NOMO-1 treated with DMSO at 0.1 percent for 48 hours (cell line): ENCODE data around the gene DNAH2.
A peak's percentile ranks its signal among the peaks of the same experiment; 100 is the strongest.

Experiments
- DNase-seq: peaks from one replicate; lab custom pipeline; 2025; ENCODE audit not compliant: unreplicated experiment; lab: John Stamatoyannopoulos, UW

Gene DNAH2

DNA sequence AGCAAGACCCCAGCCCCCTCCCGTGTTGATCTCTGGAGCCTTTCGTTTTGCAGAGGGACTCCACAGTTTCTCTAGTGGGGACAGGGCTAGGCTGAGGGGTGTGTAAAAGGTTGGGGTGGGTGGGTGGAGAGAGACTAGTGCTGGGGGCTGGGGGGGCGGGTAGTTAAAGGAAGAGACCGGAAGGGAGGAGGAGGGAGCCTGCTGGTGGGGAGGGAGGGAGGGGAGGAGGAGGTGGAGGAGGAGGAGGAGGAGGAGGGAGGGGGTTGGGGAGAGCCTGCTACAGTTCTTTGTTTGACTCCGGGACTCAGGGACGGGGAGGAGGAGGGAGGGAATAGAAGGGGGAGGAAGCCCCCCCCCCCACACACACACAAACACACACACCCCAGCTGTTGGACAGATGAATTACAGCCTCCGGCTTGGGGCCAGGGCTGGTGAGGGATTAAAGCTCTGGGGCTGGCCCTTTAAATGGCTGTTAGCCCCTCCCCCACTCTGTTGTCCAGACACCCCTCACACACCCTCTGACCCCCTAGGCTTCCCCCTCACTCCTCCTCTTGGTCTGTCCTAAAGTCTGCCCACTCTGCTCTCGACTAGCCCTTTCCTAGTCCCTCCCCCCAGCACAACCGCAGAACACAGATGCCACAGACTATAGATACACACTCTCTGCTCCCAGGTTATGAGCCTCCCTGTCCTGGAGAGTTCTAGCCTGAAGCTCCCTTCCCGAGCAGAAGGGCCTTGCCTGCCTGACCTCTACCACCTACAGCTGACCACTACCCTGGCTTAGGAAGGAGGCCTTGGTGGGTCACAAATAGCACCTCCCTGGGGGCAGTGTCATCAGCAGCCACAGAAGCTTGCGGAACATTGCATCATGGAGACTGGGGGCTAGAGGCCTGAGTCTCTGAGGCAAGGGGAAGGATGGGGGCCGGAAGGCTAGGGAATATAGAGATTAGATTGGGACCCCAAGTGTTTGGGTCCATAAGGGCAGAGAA, 120.8 kb downstream of the DNAH2 start:
- peak; percentile 78 for DNase-seq

DNA sequence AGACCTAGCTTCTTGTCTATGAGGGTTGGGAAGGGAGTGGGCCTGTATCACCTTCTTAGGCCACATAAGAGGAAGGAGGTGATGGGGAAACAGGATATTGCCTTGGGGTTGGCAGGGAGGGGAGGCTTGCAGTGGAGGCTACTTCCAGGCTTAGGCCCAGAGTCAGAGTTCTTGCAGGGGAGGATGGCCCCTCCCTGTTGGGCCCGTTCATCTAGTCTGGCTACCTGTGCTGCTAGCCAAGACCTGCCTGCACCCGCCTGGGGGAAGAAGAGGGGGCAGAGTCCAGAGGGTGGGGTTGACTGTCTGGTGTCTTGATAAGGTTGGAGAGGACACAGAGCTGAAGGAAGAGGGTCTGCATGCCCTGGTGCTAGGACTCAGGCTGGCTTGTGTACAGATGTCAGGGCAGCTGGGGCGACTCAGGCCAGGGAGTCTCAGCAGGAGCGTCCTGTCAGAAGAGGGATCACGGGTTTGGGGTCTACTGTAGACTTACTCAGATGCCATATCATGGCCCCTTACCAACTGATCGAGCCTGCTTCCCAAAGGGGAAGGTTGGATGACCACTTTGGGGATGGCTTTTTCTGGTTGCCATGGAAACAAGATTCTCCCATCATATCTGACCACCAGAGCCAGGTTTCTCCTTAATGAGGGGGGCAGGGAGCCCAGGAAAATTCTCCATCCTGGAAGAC, 121.8 kb downstream of the DNAH2 start:
- peak; percentile 72 for DNase-seq

GRCh38 chr17:7839876-7840261, 122.3 kb downstream of the DNAH2 start:
- no peak for DNase-seq

GRCh38 chr17:7840441-7840840, 122.9 kb downstream of the DNAH2 start:
- DNase-seq: no peak

DNA sequence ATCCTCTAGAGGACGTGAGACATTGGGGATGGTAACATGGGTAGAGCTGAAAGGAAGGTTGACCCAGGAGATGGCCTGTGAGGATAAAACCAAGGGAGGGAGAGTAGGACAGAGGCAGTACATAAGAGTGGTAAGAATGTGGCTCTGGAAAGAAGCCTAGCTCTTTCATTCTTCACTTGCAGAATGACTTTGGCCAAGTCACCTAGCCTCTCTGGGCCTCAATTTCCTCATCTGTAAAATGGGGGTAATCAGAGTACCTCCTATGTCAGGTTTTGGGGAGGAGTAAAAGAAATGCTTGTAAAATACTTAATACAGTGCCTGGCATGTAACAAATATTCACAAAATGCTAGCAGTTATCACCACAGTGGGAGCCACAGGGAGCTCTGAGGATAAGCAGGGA, 123.3 kb downstream of the DNAH2 start:
- no peak for DNase-seq

DNA sequence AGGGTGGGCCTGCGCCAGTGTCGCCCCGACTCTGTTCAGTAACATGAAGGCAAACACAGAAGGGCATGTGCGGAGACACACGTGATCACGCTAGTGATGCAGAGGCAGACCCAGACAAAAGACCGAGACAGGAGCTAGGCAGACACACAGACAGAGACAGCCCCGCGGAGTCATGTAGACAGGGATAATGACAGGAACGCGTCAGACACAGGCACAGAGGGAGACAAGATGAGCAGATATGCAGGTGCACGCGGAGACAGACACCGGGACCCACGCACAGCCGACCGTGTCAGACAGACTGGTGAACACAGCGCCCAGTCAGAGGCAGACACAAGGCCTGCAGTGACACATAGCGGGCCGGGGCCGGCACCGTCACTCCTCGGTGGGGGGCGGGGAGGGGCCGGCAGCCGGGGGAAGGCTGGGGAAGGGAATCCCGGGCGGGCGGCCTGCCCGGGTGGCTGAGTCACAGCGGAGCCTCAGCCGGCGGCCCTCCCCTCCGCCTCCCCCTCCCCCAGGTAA, 123.9 kb downstream of the DNAH2 start:
- DNase-seq: peak; percentile 46

DNA sequence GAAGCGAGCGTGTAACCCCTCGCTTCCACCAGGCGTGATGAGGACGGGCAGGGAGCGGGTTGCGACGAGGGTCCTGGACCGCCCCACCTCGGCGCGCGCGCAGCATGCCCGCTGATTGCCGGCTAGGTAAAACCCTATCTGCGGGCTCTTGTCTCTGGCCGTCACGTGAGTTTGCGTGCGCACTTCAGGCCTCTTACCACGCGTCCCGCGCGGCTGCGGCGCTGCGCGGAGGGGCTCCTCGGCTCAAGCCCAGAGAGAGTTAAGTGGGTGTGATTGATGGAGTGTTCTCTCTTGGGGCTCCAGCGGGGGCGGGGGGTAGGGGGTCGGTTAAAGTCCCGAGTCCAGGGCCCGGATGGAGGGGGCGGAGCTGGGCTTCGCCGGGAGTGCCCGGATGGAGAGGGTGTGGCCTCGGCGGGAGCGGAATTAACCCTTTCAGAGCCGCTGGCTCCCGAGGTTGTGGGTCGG, 124.4 kb downstream of the DNAH2 start:
- peak; percentile 64 for DNase-seq

GRCh38 chr17:7842380-7843256, 125.1 kb downstream of the DNAH2 start:
- peak; percentile 71 for DNase-seq

GRCh38 chr17:7843257-7843535, 125.7 kb downstream of the DNAH2 start:
- DNase-seq: no peak

- DNase-seq: peak; percentile 73
These were observed 126.2 kb downstream of the DNAH2 start for GRCh38 chr17:7843536-7844291.

GRCh38 chr17:7844292-7845154, 127.0 kb downstream of the DNAH2 start:
- DNase-seq: peak; percentile 94

- DNase-seq: no peak
These were observed 128.0 kb downstream of the DNAH2 start for GRCh38 chr17:7845359-7846062.

GRCh38 chr17:7846063-7846735, 128.7 kb downstream of the DNAH2 start:
- DNase-seq: no peak

GRCh38 chr17:7846765-7847661, 129.5 kb downstream of the DNAH2 start:
- DNase-seq: no peak

DNA sequence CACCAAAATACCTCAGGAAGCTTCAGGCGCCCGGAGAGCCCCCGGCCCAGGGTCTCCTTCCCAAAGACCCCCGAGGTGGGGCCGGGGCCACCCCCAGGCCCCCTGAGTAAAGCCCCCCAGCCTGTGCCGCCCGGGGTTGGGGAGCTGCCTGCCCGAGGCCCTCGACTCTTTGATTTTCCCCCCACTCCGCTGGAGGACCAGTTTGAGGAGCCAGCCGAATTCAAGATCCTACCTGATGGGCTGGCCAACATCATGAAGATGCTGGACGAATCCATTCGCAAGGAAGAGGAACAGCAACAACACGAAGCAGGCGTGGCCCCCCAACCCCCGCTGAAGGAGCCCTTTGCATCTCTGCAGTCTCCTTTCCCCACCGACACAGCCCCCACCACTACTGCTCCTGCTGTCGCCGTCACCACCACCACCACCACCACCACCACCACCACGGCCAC, 130.6 kb downstream of the DNAH2 start:
- DNase-seq: no peak

GRCh38 chr17:7848739-7849129, 131.2 kb downstream of the DNAH2 start:
- no peak for DNase-seq

- no peak for DNase-seq
These were observed 131.7 kb downstream of the DNAH2 start for GRCh38 chr17:7849130-7849750.
